ENCODE results near the gene OBP2A. TPM values are rescaled to one million over a fixed set of nuclear protein-coding genes. Genes with fewer than 3 reads are reported as not detected.

The OBP2A gene
- total and polyA plus RNA-seq, 10 of the 15 experiments (the other 5 are each of a cell fraction or from before 2014, with no cell fraction given), result not detected

DNA sequence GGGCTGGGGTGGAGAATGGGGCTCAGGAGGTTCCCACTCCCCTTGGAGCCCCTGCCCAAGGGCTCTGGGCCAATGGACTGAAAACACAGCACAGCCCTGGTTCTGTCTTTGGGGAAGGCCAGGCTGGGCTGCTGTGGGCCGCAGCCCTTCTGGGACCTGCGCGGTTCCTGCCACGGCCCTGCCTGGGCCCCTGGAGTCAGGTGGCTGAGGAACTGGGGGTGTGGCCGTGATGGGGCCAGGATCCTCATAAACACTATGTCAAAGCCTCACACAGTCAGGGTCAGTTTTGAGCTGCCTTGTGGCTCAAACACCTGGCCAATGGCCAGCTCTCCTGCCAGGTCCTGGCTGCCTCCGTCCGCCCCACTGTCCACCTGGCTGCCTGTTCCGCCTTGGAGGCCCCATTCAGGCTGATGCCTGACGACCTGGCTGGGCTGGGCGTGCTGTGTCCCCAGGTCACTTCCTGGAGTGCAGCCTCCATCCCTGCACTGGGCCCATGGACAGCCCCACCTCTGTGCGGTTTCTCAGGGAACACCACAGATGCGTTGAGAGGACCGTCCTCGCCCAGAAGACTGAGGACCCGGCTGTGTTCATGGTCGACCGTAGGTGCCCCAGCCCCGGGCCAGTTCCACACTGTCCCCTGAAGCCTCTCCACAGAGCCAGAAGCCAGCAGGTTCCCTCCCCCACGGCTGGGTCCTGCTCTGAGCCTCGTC is 43.1 kb downstream of the OBP2A start (continued):
- TF ChIP-seq POU2F2 (IDR thresholded peaks at IDR 0.05; ENCODE audit: borderline replicate concordance, low read depth, low read length) (no peak), SUPT20H (IDR thresholded peaks at IDR 0.05; ENCODE audit: borderline replicate concordance, control insufficient read depth, low read depth, low read length) (no peak)
- TF ChIP-seq, protein P1, sequence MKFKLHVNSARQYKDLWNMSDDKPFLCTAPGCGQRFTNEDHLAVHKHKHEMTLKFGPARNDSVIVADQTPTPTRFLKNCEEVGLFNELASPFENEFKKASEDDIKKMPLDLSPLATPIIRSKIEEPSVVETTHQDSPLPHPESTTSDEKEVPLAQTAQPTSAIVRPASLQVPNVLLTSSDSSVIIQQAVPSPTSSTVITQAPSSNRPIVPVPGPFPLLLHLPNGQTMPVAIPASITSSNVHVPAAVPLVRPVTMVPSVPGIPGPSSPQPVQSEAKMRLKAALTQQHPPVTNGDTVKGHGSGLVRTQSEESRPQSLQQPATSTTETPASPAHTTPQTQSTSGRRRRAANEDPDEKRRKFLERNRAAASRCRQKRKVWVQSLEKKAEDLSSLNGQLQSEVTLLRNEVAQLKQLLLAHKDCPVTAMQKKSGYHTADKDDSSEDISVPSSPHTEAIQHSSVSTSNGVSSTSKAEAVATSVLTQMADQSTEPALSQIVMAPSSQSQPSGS (IDR thresholded peaks at IDR 0.05; ENCODE audit: low read length), result no peak
- TF ChIP-seq, protein P2, sequence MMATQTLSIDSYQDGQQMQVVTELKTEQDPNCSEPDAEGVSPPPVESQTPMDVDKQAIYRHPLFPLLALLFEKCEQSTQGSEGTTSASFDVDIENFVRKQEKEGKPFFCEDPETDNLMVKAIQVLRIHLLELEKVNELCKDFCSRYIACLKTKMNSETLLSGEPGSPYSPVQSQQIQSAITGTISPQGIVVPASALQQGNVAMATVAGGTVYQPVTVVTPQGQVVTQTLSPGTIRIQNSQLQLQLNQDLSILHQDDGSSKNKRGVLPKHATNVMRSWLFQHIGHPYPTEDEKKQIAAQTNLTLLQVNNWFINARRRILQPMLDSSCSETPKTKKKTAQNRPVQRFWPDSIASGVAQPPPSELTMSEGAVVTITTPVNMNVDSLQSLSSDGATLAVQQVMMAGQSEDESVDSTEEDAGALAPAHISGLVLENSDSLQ (IDR thresholded peaks at IDR 0.05), result no peak

DNA sequence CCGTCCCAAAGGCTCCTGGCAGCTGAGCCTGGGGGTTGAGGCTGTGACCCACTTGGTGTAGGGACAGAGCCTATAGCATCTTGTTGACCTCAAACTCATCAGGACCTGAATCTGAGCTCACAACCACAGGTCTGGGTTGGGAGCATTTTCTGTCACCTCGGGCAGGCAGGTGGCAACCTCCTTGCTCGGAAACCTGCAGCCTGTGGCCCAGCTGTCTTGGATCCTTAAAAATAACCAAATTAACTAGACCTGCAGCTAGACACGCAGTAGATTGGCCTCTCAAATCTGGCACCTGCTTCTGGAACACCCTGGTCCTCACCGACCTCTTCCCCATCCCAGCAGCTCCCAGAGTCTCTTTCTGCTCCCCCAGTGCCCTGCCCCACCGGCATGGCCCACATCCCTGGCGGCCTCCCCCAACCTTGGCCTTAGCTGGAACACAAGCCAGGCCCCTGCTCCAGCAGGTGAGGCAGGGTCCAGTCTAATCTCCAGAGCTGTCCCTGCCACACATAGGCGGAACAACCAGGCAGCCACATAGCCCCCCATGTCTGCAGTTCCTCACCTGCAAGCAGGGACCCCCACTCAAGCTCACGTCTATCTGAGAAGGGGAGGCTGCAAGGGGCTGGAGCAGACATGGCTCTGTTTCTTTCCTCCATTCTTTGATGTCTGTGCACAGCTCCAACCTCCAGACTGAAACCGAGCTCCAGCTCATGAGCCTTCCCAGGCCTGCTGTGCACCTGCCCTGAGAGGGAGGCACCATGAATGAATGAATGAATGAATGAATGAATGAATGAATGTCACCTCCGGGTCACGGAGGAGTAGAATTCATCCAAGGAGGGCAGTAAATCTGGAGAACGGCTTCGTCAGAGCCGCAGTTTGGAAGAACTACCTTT is 43.9 kb downstream of the OBP2A start:
- in situ Hi-C loops (cut with MboI) (no loop called here), intact Hi-C loops (cut with micrococcal nuclease; ENCODE audit: unreplicated experiment) (no loop called here)
- no peak for DNase-seq (ENCODE audit: low read depth, low spot score)
- Histone ChIP-seq H3K36me3 (ENCODE audit: control insufficient read depth in 2 of 2, insufficient read depth in 2 of 2, low read length in 1 of 2) (no peaks in the 10 kb centered on the region), H3K4me3 (no peak overlapping the region), H3K27me3 (replicated peaks in 1 of 2; ENCODE audit: control insufficient read depth in 2 of 2, insufficient read depth in 2 of 2, low read length in 1 of 2) (no peaks in the 10 kb centered on the region), H3K27ac (ENCODE audit: control insufficient read depth, insufficient read depth) (no peak overlapping the region), H3K79me2 (ENCODE audit: control insufficient read depth, insufficient read depth, low read length) (no peaks in the 10 kb centered on the region), H3K4me1 (ENCODE audit: control insufficient read depth, insufficient read depth, low read length) (no peaks in the 10 kb centered on the region), H3K4me2 (ENCODE audit: control insufficient read depth, insufficient read depth) (no peak overlapping the region), H3K9me3 (replicated peaks; ENCODE audit: control insufficient read depth, insufficient read depth, low read length) (no peaks in the 10 kb centered on the region), H3K9ac (ENCODE audit: control insufficient read depth, insufficient read depth, low read length) (no peak overlapping the region), H2AFZ (ENCODE audit: control insufficient read depth, low read depth, low read length) (no peak overlapping the region), H4K20me1 (ENCODE audit: control insufficient read depth, insufficient read depth) (no peaks in the 10 kb centered on the region)
- FAIRE-seq, result no peak
- WGBS (ENCODE audit: insufficient coverage, insufficient replicate concordance, low lambda C conversion rate, missing lambda C conversion rate), result 36% methylated on average over 15 of the region's 15 CpGs
- no peak for ATAC-seq
- RAD21 ChIA-PET (ENCODE audit: unreplicated experiment), result no interaction called here
- CTCF ChIA-PET, result interaction anchor here (0.6 kb wide), 1 partner anchor 119 kb away, joined by 3 read pairs; no protein-coding TSS in a partner anchor
- POLR2A ChIA-PET, result no interaction called here
- SMC1A ChIA-PET (ENCODE audit: uncharacterized antibody, unreplicated experiment), result no interaction called here
- no TSS peak for BruUV-seq (replicated peaks)
- no peak for TF ChIP-seq PAX8 (IDR thresholded peaks at IDR 0.05)
- no peak for TF ChIP-seq EED (IDR thresholded peaks at IDR 0.05; ENCODE audit: low read depth)
- TF ChIP-seq, protein P3, sequence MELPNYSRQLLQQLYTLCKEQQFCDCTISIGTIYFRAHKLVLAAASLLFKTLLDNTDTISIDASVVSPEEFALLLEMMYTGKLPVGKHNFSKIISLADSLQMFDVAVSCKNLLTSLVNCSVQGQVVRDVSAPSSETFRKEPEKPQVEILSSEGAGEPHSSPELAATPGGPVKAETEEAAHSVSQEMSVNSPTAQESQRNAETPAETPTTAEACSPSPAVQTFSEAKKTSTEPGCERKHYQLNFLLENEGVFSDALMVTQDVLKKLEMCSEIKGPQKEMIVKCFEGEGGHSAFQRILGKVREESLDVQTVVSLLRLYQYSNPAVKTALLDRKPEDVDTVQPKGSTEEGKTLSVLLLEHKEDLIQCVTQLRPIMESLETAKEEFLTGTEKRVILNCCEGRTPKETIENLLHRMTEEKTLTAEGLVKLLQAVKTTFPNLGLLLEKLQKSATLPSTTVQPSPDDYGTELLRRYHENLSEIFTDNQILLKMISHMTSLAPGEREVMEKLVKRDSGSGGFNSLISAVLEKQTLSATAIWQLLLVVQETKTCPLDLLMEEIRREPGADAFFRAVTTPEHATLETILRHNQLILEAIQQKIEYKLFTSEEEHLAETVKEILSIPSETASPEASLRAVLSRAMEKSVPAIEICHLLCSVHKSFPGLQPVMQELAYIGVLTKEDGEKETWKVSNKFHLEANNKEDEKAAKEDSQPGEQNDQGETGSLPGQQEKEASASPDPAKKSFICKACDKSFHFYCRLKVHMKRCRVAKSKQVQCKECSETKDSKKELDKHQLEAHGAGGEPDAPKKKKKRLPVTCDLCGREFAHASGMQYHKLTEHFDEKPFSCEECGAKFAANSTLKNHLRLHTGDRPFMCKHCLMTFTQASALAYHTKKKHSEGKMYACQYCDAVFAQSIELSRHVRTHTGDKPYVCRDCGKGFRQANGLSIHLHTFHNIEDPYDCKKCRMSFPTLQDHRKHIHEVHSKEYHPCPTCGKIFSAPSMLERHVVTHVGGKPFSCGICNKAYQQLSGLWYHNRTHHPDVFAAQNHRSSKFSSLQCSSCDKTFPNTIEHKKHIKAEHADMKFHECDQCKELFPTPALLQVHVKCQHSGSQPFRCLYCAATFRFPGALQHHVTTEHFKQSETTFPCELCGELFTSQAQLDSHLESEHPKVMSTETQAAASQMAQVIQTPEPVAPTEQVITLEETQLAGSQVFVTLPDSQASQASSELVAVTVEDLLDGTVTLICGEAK (IDR thresholded peaks at IDR 0.05; ENCODE audit: borderline replicate concordance), result no peak
- no peak for TF ChIP-seq NRF1 (conservative IDR thresholded peaks at IDR 0.05; ENCODE audit: low read depth, low read length)
- no peak for TF ChIP-seq IRF4 (IDR thresholded peaks at IDR 0.05; ENCODE audit: low read depth, low read length)
- TF ChIP-seq MTA3 (IDR thresholded peaks at IDR 0.05; ENCODE audit: borderline replicate concordance, low read length), result no peak
- no peak for TF ChIP-seq PAX5 (IDR thresholded peaks at IDR 0.05; ENCODE audit: borderline replicate concordance, low read depth, low read length)
- TF ChIP-seq MEF2A (IDR thresholded peaks at IDR 0.05; ENCODE audit: insufficient read depth, low read depth, low read length), result no peak
- TF ChIP-seq YBX1 (IDR thresholded peaks at IDR 0.05), result no peak
- no peak for TF ChIP-seq ZNF217 (IDR thresholded peaks at IDR 0.05)
- TF ChIP-seq TAF1 (IDR thresholded peaks at IDR 0.05; ENCODE audit: borderline replicate concordance, low read depth, low read length), result no peak
- no peak for TF ChIP-seq TBL1XR1 (IDR thresholded peaks at IDR 0.05; ENCODE audit: low read depth, low read length)

Data from GM12878 (cell line).